ENCODE measurements around the gene RAD9A. TPM values are rescaled to one million over a fixed set of nuclear protein-coding genes. Genes with fewer than 3 reads are reported as not detected.

The RAD9A gene
- total and polyA plus RNA-seq, 2 donors: 9.5 to 35.2 TPM

DNA sequence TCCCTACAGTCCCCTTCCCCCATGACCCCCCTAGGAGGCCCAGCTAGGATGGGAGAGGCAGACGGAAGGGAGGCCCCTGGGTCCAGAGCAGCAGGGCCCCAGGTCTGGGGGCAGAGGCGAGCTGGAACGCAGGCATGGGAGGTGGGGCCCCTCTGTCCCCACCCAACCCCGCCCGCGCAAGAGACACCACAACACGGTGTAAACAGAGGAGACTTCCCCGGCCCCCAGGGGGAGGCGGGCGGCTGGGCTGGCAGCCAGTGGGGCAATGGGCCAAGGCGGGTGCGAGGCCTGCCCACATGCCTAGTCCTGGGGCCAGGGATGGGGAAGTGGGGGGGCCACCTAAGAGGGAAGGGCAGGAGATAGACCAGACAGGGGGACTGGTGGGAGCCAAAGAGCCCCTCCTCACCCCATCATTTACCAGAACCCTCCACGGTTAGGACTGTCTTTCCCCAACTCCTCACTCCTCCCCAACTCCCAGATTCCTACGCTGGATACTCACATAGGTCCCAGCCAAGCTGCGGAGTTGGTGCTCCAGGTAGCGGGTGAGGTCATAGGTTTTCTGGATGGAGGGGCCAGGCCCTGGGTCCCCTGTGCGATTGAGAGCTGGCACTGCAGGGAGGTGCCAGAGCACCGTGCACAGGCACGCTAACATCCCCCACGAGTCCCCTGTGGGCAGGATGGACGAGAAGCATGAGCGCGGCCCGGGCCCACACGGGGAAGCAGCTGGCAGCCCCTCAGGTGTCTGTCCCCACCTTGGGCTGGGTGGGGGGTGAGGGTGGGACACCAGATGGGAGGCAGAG lies 24.6 kb upstream of the RAD9A start:
- Histone ChIP-seq H3K4me1 (ENCODE audit: control insufficient read depth in 2 of 2, insufficient read depth in 2 of 2, low read length in 2 of 2) (peaks cover 0 to 48% of the 10 kb centered on the region in 2 donors), H3K4me3 (ENCODE audit: low read length in 2 of 2) (no peak overlapping the region)

GRCh38 chr11:67367761-67368227 lies 24.0 kb upstream of the RAD9A start:
- Histone ChIP-seq H3K36me3 (ENCODE audit: control insufficient read depth in 2 of 2, insufficient read depth in 2 of 2, low read length in 1 of 2) (no peaks in the 10 kb centered on the region), H3K27ac (ENCODE audit: low read depth in 1 of 2, low read length in 1 of 2) (no peak overlapping the region), H3K9me3 (ENCODE audit: control insufficient read depth in 2 of 2, insufficient read depth in 1 of 2, low read length in 1 of 2) (peaks cover 0 to 8% of the 10 kb centered on the region in 2 donors), H3K4me1 (ENCODE audit: control insufficient read depth in 2 of 2, insufficient read depth in 2 of 2, low read length in 2 of 2) (peaks cover 0 to 52% of the 10 kb centered on the region in 2 donors), H3K27me3 (ENCODE audit: control insufficient read depth in 2 of 2, insufficient read depth in 1 of 2, low read length in 1 of 2) (peaks cover 16 to 64% of the 10 kb centered on the region in 2 donors), H3K4me3 (ENCODE audit: low read length in 2 of 2) (no peak overlapping the region)
- DNase-seq (ENCODE audit: low read depth in 6 of 9, low spot score in 9 of 9): no peak
- 52% methylated on average over 7 of the region's 7 CpGs for WGBS

More for the DNA sequence above, 24.6 kb upstream of the RAD9A start:
- no peak overlapping the region for H3K27ac ChIP-seq (ENCODE audit: low read depth in 1 of 2, low read length in 1 of 2)
- whole genome bisulfite sequencing: 62% methylated on average over 25 of the region's 25 CpGs
- H3K9me3 ChIP-seq (ENCODE audit: control insufficient read depth in 2 of 2, insufficient read depth in 1 of 2, low read length in 1 of 2): peaks cover 0 to 8% of the 10 kb centered on the region in 2 donors
- H3K36me3 ChIP-seq (ENCODE audit: control insufficient read depth in 2 of 2, insufficient read depth in 2 of 2, low read length in 1 of 2): no peaks in the 10 kb centered on the region
- peaks cover 10 to 57% of the 10 kb centered on the region in 2 donors for H3K27me3 ChIP-seq (ENCODE audit: control insufficient read depth in 2 of 2, insufficient read depth in 1 of 2, low read length in 1 of 2)
- no peak for DNase-seq (ENCODE audit: low read depth in 6 of 9, low spot score in 9 of 9)

- Histone ChIP-seq H3K9me3 (ENCODE audit: control insufficient read depth in 2 of 2, insufficient read depth in 1 of 2, low read length in 1 of 2) (peaks cover 0 to 8% of the 10 kb centered on the region in 2 donors), H3K27me3 (ENCODE audit: control insufficient read depth in 2 of 2, insufficient read depth in 1 of 2, low read length in 1 of 2) (peaks cover 23 to 72% of the 10 kb centered on the region in 2 donors), H3K4me1 (ENCODE audit: control insufficient read depth in 2 of 2, insufficient read depth in 2 of 2, low read length in 2 of 2) (peaks cover 7 to 55% of the 10 kb centered on the region in 2 donors), H3K27ac (ENCODE audit: low read depth in 1 of 2, low read length in 1 of 2) (no peak overlapping the region), H3K36me3 (ENCODE audit: control insufficient read depth in 2 of 2, insufficient read depth in 2 of 2, low read length in 1 of 2) (no peaks in the 10 kb centered on the region), H3K4me3 (ENCODE audit: low read length in 2 of 2) (no peak overlapping the region)
- WGBS: 40% methylated on average over 3 of the region's 3 CpGs
- no peak for DNase-seq (ENCODE audit: low read depth in 6 of 9, low spot score in 9 of 9)
Observed at GRCh38 chr11:67368621-67369020, 23.2 kb upstream of the RAD9A start.

- Histone ChIP-seq H3K27ac (ENCODE audit: low read depth in 1 of 2, low read length in 1 of 2) (no peak overlapping the region), H3K4me3 (ENCODE audit: low read length in 2 of 2) (no peak overlapping the region), H3K36me3 (ENCODE audit: control insufficient read depth in 2 of 2, insufficient read depth in 2 of 2, low read length in 1 of 2) (no peaks in the 10 kb centered on the region), H3K27me3 (ENCODE audit: control insufficient read depth in 2 of 2, insufficient read depth in 1 of 2, low read length in 1 of 2) (peaks cover 30 to 78% of the 10 kb centered on the region in 2 donors), H3K4me1 (ENCODE audit: control insufficient read depth in 2 of 2, insufficient read depth in 2 of 2, low read length in 2 of 2) (peaks cover 13 to 57% of the 10 kb centered on the region in 2 donors), H3K9me3 (ENCODE audit: control insufficient read depth in 2 of 2, insufficient read depth in 1 of 2, low read length in 1 of 2) (peaks cover 0 to 8% of the 10 kb centered on the region in 2 donors)
- WGBS: 87% methylated on average over 8 of the region's 8 CpGs
- no peak for DNase-seq (ENCODE audit: low read depth in 6 of 9, low spot score in 9 of 9)
Observed at GRCh38 chr11:67369275-67369674, 22.5 kb upstream of the RAD9A start.

DNA sequence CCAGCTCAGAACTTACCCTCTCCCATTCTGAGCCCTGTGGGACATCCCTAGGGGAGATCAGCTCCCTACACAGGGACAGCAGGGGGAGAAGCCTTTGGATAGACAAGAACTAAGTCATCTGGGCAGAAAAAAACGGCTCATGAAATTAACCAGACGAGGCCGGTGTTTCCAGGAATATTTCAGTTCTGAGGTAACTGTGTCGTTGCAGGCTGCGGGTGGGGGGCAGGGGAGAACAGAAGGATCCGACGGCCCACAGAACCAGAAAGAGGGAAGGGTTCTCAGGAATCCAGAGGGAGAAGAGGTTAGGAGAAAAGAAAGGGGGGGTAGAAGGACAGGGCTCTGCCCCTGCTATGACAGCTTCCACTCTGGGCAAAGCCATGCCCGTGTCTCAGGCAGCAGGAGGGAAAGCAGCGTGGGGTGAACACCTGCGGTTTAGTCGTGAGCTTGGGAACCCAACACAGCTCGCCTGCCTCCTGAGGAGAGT lies 21.9 kb upstream of the RAD9A start:
- Histone ChIP-seq H3K27ac (ENCODE audit: low read depth in 1 of 2, low read length in 1 of 2) (no peak overlapping the region), H3K4me1 (ENCODE audit: control insufficient read depth in 2 of 2, insufficient read depth in 2 of 2, low read length in 2 of 2) (peaks cover 15 to 57% of the 10 kb centered on the region in 2 donors), H3K4me3 (ENCODE audit: low read length in 2 of 2) (no peak overlapping the region), H3K27me3 (ENCODE audit: control insufficient read depth in 2 of 2, insufficient read depth in 1 of 2, low read length in 1 of 2) (peaks cover 35 to 82% of the 10 kb centered on the region in 2 donors), H3K9me3 (ENCODE audit: control insufficient read depth in 2 of 2, insufficient read depth in 1 of 2, low read length in 1 of 2) (peaks cover 0 to 13% of the 10 kb centered on the region in 2 donors), H3K36me3 (ENCODE audit: control insufficient read depth in 2 of 2, insufficient read depth in 2 of 2, low read length in 1 of 2) (no peaks in the 10 kb centered on the region)
- DNase-seq (ENCODE audit: low read depth in 6 of 9, low spot score in 9 of 9): no peak
- WGBS: 38% methylated on average over 12 of the region's 12 CpGs

- peaks cover 15 to 58% of the 10 kb centered on the region in 2 donors for H3K4me1 ChIP-seq (ENCODE audit: control insufficient read depth in 2 of 2, insufficient read depth in 2 of 2, low read length in 2 of 2)
- no peak overlapping the region for H3K27ac ChIP-seq (ENCODE audit: low read depth in 1 of 2, low read length in 1 of 2)
- no peak overlapping the region for H3K4me3 ChIP-seq (ENCODE audit: low read length in 2 of 2)
- H3K27me3 ChIP-seq (ENCODE audit: control insufficient read depth in 2 of 2, insufficient read depth in 1 of 2, low read length in 1 of 2): peaks cover 41 to 86% of the 10 kb centered on the region in 2 donors
- 56% methylated on average over 14 of the region's 14 CpGs for WGBS
- H3K9me3 ChIP-seq (ENCODE audit: control insufficient read depth in 2 of 2, insufficient read depth in 1 of 2, low read length in 1 of 2): peaks cover 0 to 13% of the 10 kb centered on the region in 2 donors
- DNase-seq (ENCODE audit: low read depth in 6 of 9, low spot score in 9 of 9): no peak
- H3K36me3 ChIP-seq (ENCODE audit: control insufficient read depth in 2 of 2, insufficient read depth in 2 of 2, low read length in 1 of 2): no peaks in the 10 kb centered on the region
Observed at GRCh38 chr11:67370351-67371076, 21.3 kb upstream of the RAD9A start.

DNA sequence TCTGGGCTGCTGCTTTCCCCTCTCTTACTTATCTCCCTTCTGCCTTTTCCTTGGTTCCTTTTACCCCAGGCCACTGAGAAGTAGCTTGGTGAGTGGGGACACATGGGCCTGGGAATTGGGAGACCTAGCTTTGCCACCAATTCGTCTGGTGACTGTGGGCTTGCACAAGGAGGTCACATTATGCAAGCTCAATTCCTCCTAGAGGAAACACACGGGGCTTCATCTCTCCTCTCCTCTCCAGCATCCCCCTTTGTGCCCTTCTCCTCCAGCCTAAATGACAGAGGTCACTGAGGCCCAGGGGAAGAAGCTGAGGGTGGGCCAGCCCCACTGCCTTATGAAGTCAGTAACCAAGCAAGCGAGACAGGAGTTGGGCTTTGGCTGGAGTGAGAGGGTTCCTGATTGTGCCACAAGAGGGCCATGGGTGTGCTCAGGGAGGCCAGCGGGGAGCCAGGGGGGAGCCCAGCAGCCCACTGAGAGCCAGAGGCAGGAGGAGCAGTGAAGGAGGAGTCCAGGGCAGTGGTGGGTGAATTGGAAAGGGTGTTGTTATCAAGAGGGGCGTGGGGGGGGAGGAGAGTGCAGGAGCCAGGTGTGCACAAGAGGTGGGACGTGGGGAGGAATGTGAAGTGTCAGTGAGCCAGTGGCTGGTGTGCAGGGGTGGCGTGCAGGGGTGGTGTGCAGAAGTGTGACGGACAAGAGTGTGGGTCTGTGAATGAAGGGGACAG lies 20.4 kb upstream of the RAD9A start:
- H3K9me3 ChIP-seq (ENCODE audit: control insufficient read depth in 2 of 2, insufficient read depth in 1 of 2, low read length in 1 of 2): peaks cover 0 to 15% of the 10 kb centered on the region in 2 donors
- H3K4me1 ChIP-seq (ENCODE audit: control insufficient read depth in 2 of 2, insufficient read depth in 2 of 2, low read length in 2 of 2): peaks cover 15 to 64% of the 10 kb centered on the region in 2 donors
- WGBS: 73% methylated on average over 8 of the region's 8 CpGs
- peaks cover 50 to 92% of the 10 kb centered on the region in 2 donors for H3K27me3 ChIP-seq (ENCODE audit: control insufficient read depth in 2 of 2, insufficient read depth in 1 of 2, low read length in 1 of 2)
- no peak overlapping the region for H3K27ac ChIP-seq (ENCODE audit: low read depth in 1 of 2, low read length in 1 of 2)
- no peaks in the 10 kb centered on the region for H3K36me3 ChIP-seq (ENCODE audit: control insufficient read depth in 2 of 2, insufficient read depth in 2 of 2, low read length in 1 of 2)
- no peak for DNase-seq (ENCODE audit: low read depth in 6 of 9, low spot score in 9 of 9)
- no peak overlapping the region for H3K4me3 ChIP-seq (ENCODE audit: low read length in 2 of 2)

- Histone ChIP-seq H3K27me3 (ENCODE audit: control insufficient read depth in 2 of 2, insufficient read depth in 1 of 2, low read length in 1 of 2) (peaks cover 54 to 94% of the 10 kb centered on the region in 2 donors), H3K9me3 (ENCODE audit: control insufficient read depth in 2 of 2, insufficient read depth in 1 of 2, low read length in 1 of 2) (peaks cover 0 to 17% of the 10 kb centered on the region in 2 donors), H3K27ac (ENCODE audit: low read depth in 1 of 2, low read length in 1 of 2) (no peak overlapping the region), H3K4me1 (ENCODE audit: control insufficient read depth in 2 of 2, insufficient read depth in 2 of 2, low read length in 2 of 2) (peaks cover 15 to 63% of the 10 kb centered on the region in 2 donors), H3K4me3 (ENCODE audit: low read length in 2 of 2) (no peak overlapping the region), H3K36me3 (ENCODE audit: control insufficient read depth in 2 of 2, insufficient read depth in 2 of 2, low read length in 1 of 2) (no peaks in the 10 kb centered on the region)
- 45% methylated on average over 16 of the region's 16 CpGs for WGBS
- DNase-seq (ENCODE audit: low read depth in 6 of 9, low spot score in 9 of 9): no peak
Observed at GRCh38 chr11:67371911-67372320, 19.9 kb upstream of the RAD9A start.
